ENCODE data around the gene HCFC1.

DNA sequence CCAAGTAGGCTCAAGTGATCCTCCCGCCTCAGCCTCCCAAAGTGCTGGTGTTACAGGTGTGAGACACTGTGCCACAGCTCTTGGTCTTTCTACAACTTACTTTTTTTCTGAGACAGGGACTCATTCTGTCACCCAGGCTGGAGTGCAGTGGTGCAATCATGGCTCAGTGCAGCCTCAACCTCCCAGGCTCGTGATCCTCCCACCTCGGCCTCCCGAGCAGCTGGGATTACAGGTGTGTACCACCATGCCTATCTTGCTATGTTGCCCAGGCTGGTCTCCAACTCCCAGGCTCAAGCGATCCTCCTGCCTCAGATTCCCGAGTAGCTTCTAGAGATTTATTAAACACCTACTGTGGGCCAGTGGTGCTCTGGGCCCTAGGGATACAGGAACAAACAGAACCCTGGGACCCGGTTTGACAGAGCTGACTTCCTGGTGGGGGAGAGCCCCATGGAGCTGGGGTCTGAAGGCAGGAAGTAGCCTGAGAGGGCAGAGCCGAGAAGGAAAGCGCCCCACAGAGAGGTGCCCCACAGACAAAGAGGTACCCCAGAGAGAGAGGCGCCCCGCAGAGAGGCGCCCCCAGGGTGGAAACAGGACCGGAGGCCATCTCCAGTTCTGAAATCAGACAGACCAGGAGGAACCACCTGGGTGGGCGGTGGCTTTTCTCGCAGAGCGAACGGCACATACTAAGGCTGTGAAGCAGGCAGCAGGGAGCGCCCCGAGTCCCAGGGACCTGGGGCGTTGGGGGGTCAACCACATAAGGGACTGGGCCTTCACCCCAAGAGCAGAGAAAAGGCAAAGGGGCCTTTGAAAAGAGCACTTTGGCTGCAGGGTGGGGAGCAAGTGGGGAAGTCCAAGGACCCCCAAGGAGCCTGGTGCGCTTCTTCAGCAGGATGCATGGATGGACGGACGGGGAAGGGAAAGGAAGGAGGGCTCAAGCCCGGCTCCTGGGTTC, 43.1 kb upstream of the HCFC1 start:
- TF ChIP-seq, protein P1, sequence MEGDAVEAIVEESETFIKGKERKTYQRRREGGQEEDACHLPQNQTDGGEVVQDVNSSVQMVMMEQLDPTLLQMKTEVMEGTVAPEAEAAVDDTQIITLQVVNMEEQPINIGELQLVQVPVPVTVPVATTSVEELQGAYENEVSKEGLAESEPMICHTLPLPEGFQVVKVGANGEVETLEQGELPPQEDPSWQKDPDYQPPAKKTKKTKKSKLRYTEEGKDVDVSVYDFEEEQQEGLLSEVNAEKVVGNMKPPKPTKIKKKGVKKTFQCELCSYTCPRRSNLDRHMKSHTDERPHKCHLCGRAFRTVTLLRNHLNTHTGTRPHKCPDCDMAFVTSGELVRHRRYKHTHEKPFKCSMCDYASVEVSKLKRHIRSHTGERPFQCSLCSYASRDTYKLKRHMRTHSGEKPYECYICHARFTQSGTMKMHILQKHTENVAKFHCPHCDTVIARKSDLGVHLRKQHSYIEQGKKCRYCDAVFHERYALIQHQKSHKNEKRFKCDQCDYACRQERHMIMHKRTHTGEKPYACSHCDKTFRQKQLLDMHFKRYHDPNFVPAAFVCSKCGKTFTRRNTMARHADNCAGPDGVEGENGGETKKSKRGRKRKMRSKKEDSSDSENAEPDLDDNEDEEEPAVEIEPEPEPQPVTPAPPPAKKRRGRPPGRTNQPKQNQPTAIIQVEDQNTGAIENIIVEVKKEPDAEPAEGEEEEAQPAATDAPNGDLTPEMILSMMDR (IDR thresholded peaks at IDR 0.05; ENCODE audit: borderline replicate concordance, extremely low read depth, low read length, poor library complexity, severe bottlenecking), result no peak
- TF ChIP-seq EZH2 (IDR thresholded peaks at IDR 0.05; ENCODE audit: borderline replicate concordance, low read depth, low read length, severe bottlenecking), result no peak
